Epithelial cell of proximal tubule (primary cell): ENCODE data around the gene WSB1. TPM values are rescaled to one million over a fixed set of nuclear protein-coding genes. Genes with fewer than 3 reads are reported as not detected.

Experiments used
- DNase-seq: peaks from one replicate; pipeline ENCODE4 v3.0.0-alpha.2; 2011; ENCODE audit warnings: low read depth
- H3K4me3 ChIP-seq: 2 replicates; pipeline ENCODE4 v1.5.1; 2011; ENCODE audit warnings: low read depth, mild to moderate bottlenecking, low read length
- total RNA-seq: library from RNA; depleted of rRNA; stranded (reverse); fragments of >200 nt; gene quantifications from 2 replicates; pipeline ENCODE4 v1.2.3, GENCODE V29; 2015
- TF ChIP-seq, protein P1 (sequence below): conservative IDR thresholded peaks from 2 replicates; pipeline ENCODE4 v1.5.1; 2012; ENCODE audit warnings: low read depth, mild to moderate bottlenecking, low read length

Gene WSB1
- total RNA-seq, 1 donor from 2014 or later = 68.5 TPM

DNA sequence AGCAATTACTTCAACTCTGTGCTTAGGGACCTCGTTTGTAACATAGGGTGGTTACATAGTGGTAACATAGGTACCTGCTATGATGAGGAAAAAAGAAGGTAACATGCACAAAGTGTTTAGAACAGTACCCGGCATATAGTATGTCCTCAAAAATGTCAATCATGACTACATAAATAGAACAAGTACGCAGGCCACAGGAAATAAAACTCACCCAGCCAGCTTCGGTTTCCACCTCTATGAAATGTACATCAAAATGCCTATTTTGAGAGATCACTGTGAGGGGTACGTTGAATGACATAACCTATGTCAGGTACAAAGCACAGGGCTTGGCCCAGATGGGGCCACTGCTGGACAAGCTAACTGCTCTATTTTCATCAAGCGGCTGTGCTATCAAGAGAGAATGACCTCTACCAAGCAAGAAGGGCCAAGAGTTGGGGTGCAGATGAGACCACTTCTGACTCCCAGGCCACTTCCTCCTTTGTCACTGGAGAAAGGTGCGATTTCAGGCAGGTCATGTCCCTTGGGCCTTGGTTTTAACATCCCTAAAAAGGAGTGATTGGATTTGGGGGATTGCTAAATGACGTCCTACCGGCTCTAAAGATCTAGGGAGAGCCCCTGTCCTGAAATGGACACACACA is 45.4 kb downstream of the WSB1 start:
- H3K4me3 ChIP-seq = no peak overlapping the region
- DNase-seq = no peak
- TF ChIP-seq, protein P1, sequence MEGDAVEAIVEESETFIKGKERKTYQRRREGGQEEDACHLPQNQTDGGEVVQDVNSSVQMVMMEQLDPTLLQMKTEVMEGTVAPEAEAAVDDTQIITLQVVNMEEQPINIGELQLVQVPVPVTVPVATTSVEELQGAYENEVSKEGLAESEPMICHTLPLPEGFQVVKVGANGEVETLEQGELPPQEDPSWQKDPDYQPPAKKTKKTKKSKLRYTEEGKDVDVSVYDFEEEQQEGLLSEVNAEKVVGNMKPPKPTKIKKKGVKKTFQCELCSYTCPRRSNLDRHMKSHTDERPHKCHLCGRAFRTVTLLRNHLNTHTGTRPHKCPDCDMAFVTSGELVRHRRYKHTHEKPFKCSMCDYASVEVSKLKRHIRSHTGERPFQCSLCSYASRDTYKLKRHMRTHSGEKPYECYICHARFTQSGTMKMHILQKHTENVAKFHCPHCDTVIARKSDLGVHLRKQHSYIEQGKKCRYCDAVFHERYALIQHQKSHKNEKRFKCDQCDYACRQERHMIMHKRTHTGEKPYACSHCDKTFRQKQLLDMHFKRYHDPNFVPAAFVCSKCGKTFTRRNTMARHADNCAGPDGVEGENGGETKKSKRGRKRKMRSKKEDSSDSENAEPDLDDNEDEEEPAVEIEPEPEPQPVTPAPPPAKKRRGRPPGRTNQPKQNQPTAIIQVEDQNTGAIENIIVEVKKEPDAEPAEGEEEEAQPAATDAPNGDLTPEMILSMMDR = no peak

DNA sequence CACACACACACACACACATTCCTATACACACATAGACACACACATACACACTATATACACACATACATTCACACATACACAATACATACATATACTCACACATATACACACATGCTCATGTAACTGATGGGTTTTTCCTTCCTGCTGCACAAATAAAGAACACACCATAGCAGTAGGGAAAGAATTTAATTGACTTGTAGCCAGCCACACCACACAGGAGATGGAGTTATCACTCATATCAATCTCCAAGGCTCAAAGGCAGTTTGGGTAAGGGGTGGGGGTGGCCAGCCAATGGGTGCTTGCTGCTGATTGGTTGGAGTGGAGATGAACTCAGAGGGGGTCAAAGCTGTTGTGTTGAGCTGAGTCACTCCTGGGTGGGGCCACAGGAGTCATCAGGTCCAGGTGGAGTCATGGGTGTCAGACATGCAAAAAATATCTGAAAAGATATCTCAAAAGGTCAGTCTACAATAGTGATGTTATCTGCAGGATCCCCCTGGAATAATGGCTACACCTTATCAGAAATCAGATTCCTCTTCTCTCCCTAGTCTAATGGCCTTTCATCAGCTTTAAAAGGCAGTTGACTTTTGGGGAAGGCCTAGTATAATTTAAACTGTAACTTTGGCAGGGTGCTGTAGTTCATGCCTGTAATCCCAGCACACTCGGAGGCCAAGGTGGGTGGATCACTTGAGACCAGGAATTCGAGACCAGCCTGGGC is 46.1 kb downstream of the WSB1 start:
- no peak for DNase-seq
- H3K4me3 ChIP-seq = no peak overlapping the region
- TF ChIP-seq, protein P1 = no peak

DNA sequence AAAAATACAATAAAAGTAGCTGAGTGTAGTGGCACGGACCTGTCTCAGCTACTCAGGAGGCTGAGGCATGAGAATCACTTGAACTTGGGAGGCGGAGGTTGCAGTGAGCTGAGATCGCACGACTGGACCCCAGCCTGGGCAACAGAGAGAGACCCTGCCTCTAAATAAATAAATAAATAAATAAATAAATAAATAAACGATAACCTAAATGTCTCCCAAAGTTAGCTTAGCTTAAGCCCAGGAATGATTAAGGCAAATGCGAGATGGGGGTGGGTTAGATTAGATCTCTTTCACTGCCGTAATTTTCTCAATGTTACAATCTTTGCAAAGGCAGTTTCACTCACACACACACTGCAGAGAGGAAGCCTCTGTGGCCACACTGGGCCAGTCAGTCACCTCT is 46.7 kb downstream of the WSB1 start:
- TF ChIP-seq, protein P1 = no peak
- no peak overlapping the region for H3K4me3 ChIP-seq
- DNase-seq = no peak

DNA sequence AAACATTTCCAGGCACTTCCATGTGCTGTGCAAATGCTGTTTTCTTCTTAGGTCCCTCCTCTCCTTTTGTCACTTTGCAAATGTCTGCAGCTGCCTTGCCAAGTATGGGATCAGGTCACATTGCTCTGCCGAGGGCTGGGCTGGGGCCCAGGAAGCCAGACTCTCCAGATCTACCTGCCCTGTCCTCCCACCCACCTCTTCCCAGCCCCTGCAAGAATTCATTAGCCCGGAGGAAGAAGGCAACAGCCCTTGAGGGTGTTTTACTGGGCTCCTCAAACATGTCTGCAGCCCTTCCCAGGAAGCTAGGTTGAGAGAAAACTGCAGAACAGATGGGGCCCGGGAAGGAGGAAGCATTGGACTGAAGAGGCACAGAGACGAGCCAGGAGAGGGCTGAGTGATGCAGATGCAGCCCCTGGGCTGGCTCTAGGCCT is 47.1 kb downstream of the WSB1 start:
- TF ChIP-seq, protein P1 = no peak
- no peak overlapping the region for H3K4me3 ChIP-seq
- no peak for DNase-seq

DNA sequence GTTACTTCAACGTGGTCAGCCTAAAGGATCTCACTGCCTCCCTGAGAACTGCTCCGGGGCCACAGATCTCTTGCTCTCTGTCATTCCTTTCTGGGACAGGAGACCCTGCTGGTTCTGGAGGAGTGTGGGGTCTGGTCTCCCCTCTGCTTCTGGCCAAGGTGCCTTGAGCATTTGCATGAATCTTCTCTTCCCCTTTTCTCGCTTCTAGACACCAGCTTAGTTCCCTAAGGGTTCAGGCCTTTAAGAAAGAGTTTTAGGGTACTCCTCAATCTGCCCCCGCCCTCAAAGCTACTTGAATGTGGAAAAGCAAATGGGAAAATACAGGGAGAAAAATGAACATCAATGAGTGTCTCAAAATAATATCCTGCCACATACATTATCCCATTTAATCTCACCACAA is 48.1 kb downstream of the WSB1 start:
- DNase-seq = no peak
- H3K4me3 ChIP-seq = no peak overlapping the region
- TF ChIP-seq, protein P1 = no peak

DNA sequence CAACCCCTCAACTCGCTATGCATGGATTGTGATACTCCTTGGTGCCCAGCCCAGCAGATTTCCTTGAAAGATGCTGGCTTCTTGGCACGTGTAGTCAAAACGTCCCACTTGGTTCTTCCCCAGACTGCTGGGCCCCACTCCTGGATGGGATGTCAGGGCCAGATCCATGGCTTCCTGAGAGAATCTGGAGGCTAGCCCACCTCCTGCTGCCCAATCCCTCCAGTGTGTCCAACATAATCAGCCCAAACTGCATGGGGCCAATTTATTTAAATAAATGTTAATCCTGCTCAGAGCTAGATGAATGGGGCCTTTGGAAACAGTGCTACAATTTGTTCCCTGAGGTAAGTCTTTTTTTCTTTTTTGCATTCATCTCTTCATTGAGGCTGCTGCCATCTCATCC is 49.4 kb downstream of the WSB1 start:
- TF ChIP-seq, protein P1 = no peak
- DNase-seq = no peak
- H3K4me3 ChIP-seq = no peak overlapping the region
